Measurements from ENCODE around the gene NFATC2.

DNA sequence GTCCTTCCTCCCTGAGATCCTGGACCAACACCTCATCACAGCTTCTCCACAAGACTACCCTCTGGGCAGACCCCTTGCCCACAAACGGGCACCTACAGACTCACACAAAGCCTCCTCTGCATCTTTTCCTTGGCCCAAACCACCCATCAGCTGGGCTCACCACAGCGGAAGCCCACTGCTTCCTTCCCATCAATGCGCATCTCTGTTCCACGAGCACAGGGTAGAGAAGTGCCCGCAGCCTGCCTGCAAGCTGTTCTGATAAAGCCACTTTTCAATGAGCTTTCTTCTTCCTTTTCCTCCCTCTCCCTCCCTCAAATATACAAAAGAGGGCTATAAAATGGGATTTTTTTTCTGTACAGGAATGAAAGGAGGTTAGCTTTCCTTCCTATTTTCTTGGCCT lies 111.2 kb downstream of the NFATC2 start:
- no peak for TF ChIP-seq POLR2A (IDR thresholded peaks at IDR 0.05; ENCODE audit: low read depth)
- TF ChIP-seq, protein P1, sequence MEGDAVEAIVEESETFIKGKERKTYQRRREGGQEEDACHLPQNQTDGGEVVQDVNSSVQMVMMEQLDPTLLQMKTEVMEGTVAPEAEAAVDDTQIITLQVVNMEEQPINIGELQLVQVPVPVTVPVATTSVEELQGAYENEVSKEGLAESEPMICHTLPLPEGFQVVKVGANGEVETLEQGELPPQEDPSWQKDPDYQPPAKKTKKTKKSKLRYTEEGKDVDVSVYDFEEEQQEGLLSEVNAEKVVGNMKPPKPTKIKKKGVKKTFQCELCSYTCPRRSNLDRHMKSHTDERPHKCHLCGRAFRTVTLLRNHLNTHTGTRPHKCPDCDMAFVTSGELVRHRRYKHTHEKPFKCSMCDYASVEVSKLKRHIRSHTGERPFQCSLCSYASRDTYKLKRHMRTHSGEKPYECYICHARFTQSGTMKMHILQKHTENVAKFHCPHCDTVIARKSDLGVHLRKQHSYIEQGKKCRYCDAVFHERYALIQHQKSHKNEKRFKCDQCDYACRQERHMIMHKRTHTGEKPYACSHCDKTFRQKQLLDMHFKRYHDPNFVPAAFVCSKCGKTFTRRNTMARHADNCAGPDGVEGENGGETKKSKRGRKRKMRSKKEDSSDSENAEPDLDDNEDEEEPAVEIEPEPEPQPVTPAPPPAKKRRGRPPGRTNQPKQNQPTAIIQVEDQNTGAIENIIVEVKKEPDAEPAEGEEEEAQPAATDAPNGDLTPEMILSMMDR (IDR thresholded peaks at IDR 0.05): no peak

Measured in esophagus muscularis mucosa (tissue), 3 donors.